BLaER1 (cell line): ENCODE measurements around the gene ANHX.
"Not testable (repeated sequence)": the region's sequence is repeated elsewhere in the genome, so short reads cannot be mapped to it uniquely, and the experiment has no call there.

Experiments
- H3K27ac ChIP-seq: shearing (Covaris generic); formaldehyde crosslinking; 2 replicates; pipeline ENCODE4 v1.8.1; 2022
- H3K27me3 ChIP-seq: shearing (Covaris generic); formaldehyde crosslinking; 2 replicates; pipeline ENCODE4 v1.8.1; 2022
- H3K36me3 ChIP-seq: shearing (Covaris generic); formaldehyde crosslinking; 2 replicates; pipeline ENCODE4 v1.8.1; 2022
- H3K4me1 ChIP-seq: shearing (Covaris generic); formaldehyde crosslinking; 2 replicates; pipeline ENCODE4 v1.8.1; 2022
- H3K4me2 ChIP-seq: shearing (Covaris generic); formaldehyde crosslinking; 2 replicates; pipeline ENCODE4 v1.8.1; 2022
- H3K4me3 ChIP-seq: shearing (Covaris generic); formaldehyde crosslinking; 2 replicates; pipeline ENCODE4 v1.8.1; 2022
- H3K9ac ChIP-seq: shearing (Covaris generic); formaldehyde crosslinking; 2 replicates; pipeline ENCODE4 v1.8.1; 2022
- H3K9me3 ChIP-seq: shearing (Covaris generic); formaldehyde crosslinking; 2 replicates; pipeline ENCODE4 v1.8.1; 2022
- H4K20me1 ChIP-seq: shearing (Covaris generic); formaldehyde crosslinking; 2 replicates; pipeline ENCODE4 v1.8.1; 2022
- Cebpa-rat ChIP-seq: shearing (Covaris generic); IDR thresholded peaks from 2 replicates; pipeline ENCODE4 v1.8.1; 2022

ANHX gene

GRCh38 chr12:133235401-133236112 is at the start of gene ANHX:
Gene ANHX, minus strand, starts transcription at chr12:133235877. Its CDS starts 1,521 bp downstream, at chr12:133234356.
- no peak within 1 kb of the TSS for H3K9ac ChIP-seq
- H3K4me3 ChIP-seq = no peak within 1 kb of the TSS
- H3K9me3 ChIP-seq = peaks cover 97% of the 10 kb centered on the region
- H3K4me1 ChIP-seq = no peaks in the 10 kb centered on the region
- H4K20me1 ChIP-seq = no peaks in the 10 kb centered on the region
- TF ChIP-seq Cebpa-rat = no peak
- H3K4me2 ChIP-seq = no peak within 1 kb of the TSS
- no peaks in the 10 kb centered on the region for H3K36me3 ChIP-seq
- H3K27me3 ChIP-seq = no peaks in the 10 kb centered on the region
- H3K27ac ChIP-seq = no peak within 1 kb of the TSS

DNA sequence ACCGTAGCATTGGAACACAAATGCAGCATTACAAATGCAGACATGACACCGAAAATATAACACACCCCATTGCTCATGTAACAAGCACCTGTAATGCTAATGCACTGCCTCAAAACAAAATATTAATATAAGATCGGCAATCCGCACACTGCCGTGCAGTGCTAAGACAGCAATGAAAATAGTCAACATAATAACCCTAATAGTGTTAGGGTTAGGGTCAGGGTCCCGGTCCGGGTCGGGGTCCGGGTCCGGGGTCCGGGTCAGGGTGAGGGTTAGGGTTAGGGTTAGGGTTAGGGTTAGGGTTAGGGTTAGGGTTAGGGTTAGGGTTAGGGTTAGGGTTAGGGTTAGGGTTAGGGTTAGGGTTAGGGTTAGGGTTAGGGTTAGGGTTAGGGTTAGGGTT is 29.0 kb upstream of the ANHX start:
- H3K4me1 ChIP-seq, H3K4me3 ChIP-seq, H4K20me1 ChIP-seq, H3K9ac ChIP-seq, H3K36me3 ChIP-seq, H3K27ac ChIP-seq, H3K27me3 ChIP-seq, H3K4me2 ChIP-seq: not testable (repeated sequence)
- peaks cover 19% of the 10 kb centered on the region for H3K9me3 ChIP-seq

DNA sequence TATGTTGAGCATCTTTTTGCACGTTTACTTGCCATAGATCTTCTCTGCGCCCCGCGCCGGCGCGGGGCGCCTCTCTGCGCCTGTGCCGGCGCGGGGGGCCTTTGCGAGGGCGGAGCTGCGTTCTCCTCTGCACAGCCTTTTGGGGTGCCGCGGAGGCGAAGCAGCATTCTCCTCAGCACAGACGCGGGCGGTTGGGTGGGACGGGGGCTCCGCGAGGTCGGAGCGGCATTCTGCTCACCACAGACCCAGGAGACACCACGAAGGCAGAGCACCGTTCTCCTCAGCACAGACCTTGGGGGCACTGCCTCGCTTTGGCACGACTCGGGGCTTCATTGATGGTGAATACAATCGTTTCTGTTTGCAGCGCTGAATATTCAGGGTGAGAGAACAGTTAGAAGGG is 28.5 kb upstream of the ANHX start:
- Histone ChIP-seq H3K36me3 (no peaks in the 10 kb centered on the region), H3K4me1 (no peaks in the 10 kb centered on the region), H3K4me2 (no peak overlapping the region), H4K20me1 (no peaks in the 10 kb centered on the region), H3K27ac (no peak overlapping the region), H3K4me3 (no peak overlapping the region), H3K9ac (no peak overlapping the region), H3K9me3 (peaks cover 23% of the 10 kb centered on the region), H3K27me3 (no peaks in the 10 kb centered on the region)
- TF ChIP-seq Cebpa-rat = no peak

- no peak overlapping the region for H3K4me3 ChIP-seq
- H3K9ac ChIP-seq = no peak overlapping the region
- H3K9me3 ChIP-seq = peaks cover 26% of the 10 kb centered on the region
- H3K27me3 ChIP-seq = no peaks in the 10 kb centered on the region
- no peak overlapping the region for H3K27ac ChIP-seq
- H3K4me2 ChIP-seq = no peak overlapping the region
- no peaks in the 10 kb centered on the region for H3K4me1 ChIP-seq
- no peaks in the 10 kb centered on the region for H4K20me1 ChIP-seq
- H3K36me3 ChIP-seq = no peaks in the 10 kb centered on the region
- no peak for TF ChIP-seq Cebpa-rat
These were observed 20.6 kb upstream of the ANHX start for GRCh38 chr12:133256321-133256720.

GRCh38 chr12:133255833-133256232 is 20.2 kb upstream of the ANHX start:
- not testable (repeated sequence) for H3K9ac ChIP-seq, H3K36me3 ChIP-seq, H3K4me1 ChIP-seq, H3K27ac ChIP-seq, H3K4me3 ChIP-seq, H3K27me3 ChIP-seq, H4K20me1 ChIP-seq, H3K4me2 ChIP-seq
- peaks cover 26% of the 10 kb centered on the region for H3K9me3 ChIP-seq

DNA sequence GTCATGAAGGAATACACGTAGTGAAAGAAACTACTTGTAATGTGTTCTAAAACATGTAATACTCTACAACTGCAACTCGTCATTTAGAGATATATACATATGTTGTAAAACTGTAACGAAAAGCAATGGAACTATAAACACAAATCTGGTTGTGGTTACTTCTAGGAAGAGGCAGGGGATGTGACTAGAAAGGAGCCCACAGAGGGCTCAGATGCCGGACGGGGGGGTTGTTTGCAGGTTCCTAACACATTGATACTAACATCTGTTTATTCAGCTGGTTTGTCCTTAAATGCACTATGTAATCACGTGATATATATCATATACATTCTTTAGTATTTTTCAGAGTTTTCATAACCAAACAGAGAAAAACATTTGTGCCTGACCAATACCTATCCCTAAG is 16.1 kb upstream of the ANHX start:
- no peak for TF ChIP-seq Cebpa-rat
- Histone ChIP-seq H3K9me3 (peaks cover 16% of the 10 kb centered on the region), H4K20me1 (no peaks in the 10 kb centered on the region), H3K27ac (no peak overlapping the region), H3K36me3 (no peaks in the 10 kb centered on the region), H3K4me2 (no peak overlapping the region), H3K9ac (no peak overlapping the region), H3K4me3 (no peak overlapping the region), H3K4me1 (no peaks in the 10 kb centered on the region), H3K27me3 (no peaks in the 10 kb centered on the region)

GRCh38 chr12:133236556-133236955 is 879 bp upstream of the ANHX start:
- no peak overlapping the region for H3K9ac ChIP-seq
- H3K27ac ChIP-seq = no peak overlapping the region
- TF ChIP-seq Cebpa-rat = no peak
- no peaks in the 10 kb centered on the region for H3K4me1 ChIP-seq
- no peaks in the 10 kb centered on the region for H3K36me3 ChIP-seq
- H3K9me3 ChIP-seq = peaks cover 89% of the 10 kb centered on the region
- H3K4me3 ChIP-seq = no peak overlapping the region
- H3K4me2 ChIP-seq = no peak overlapping the region
- no peaks in the 10 kb centered on the region for H3K27me3 ChIP-seq
- no peaks in the 10 kb centered on the region for H4K20me1 ChIP-seq

DNA sequence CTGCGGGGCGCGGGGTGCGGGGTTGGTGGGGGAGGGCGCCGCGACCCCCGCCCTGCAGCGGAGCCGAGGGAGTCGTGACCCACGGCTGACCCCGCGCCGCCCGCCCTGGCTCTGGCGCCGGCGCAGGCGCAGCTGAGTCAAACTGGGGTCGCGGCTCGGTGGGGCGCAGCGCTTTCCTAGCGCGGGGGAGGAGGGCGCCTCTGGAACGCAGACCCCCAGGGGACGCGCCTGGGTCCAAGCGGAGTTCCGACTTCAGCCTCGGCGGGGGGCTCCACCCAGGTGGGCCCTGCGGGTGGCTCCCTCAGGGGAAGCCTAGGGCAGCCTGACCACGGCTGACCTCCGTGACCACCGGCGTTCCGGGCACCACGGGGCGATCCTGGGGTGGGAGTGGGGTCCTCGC is 467 bp upstream of the ANHX start:
- no peaks in the 10 kb centered on the region for H3K27me3 ChIP-seq
- no peak overlapping the region for H3K4me2 ChIP-seq
- H4K20me1 ChIP-seq = no peaks in the 10 kb centered on the region
- no peak overlapping the region for H3K4me3 ChIP-seq
- no peak overlapping the region for H3K9ac ChIP-seq
- H3K4me1 ChIP-seq = no peaks in the 10 kb centered on the region
- no peak for TF ChIP-seq Cebpa-rat
- H3K36me3 ChIP-seq = no peaks in the 10 kb centered on the region
- no peak overlapping the region for H3K27ac ChIP-seq
- peaks cover 93% of the 10 kb centered on the region for H3K9me3 ChIP-seq

- Histone ChIP-seq H3K9me3 (peaks cover 96% of the 10 kb centered on the region), H3K4me2 (no peak overlapping the region), H3K27ac (no peak overlapping the region), H3K4me1 (no peaks in the 10 kb centered on the region), H3K27me3 (no peaks in the 10 kb centered on the region), H3K9ac (no peak overlapping the region), H4K20me1 (no peaks in the 10 kb centered on the region), H3K36me3 (no peaks in the 10 kb centered on the region), H3K4me3 (no peak overlapping the region)
- no peak for TF ChIP-seq Cebpa-rat
These were observed 706 bp downstream of the ANHX start for GRCh38 chr12:133234971-133235370.

DNA sequence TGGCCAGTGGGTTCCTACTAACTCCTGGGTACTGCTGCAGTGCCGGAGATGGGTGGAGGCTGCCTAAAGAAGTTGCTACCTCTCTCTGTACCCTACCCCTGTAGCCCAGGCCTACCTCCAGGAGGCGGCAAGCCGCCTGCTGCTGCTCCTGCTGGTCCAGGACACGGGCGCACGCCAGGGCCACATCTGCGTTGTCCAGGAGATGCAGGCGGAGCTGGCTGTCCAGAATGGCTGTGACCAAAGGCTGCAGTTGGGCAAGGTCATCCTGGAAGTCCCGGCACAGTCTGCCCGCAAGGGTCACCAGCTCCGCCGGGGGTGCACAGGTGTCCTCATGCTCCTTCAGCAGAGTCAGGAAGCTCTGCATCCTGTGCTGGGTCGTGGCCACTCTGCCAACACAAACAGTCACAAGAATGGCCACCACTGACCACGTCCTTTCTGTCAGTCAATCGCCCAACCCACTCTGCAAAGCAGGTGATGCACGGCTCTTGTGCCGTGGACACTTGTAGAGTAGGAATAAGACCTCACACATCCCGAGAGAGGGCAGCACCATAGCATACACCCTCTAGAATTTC is 1.6 kb downstream of the ANHX start:
- no peaks in the 10 kb centered on the region for H3K27me3 ChIP-seq
- H3K4me1 ChIP-seq = no peaks in the 10 kb centered on the region
- TF ChIP-seq Cebpa-rat = no peak
- H3K9me3 ChIP-seq = peaks cover 95% of the 10 kb centered on the region
- no peak overlapping the region for H3K27ac ChIP-seq
- no peaks in the 10 kb centered on the region for H3K36me3 ChIP-seq
- H4K20me1 ChIP-seq = no peaks in the 10 kb centered on the region
- no peak overlapping the region for H3K4me2 ChIP-seq
- no peak overlapping the region for H3K9ac ChIP-seq
- no peak overlapping the region for H3K4me3 ChIP-seq

- Histone ChIP-seq H3K27ac (no peak overlapping the region), H3K4me2 (no peak overlapping the region), H3K4me1 (no peaks in the 10 kb centered on the region), H3K9me3 (peaks cover 88% of the 10 kb centered on the region), H3K9ac (no peak overlapping the region), H3K36me3 (no peaks in the 10 kb centered on the region), H3K27me3 (no peaks in the 10 kb centered on the region), H3K4me3 (no peak overlapping the region), H4K20me1 (no peaks in the 10 kb centered on the region)
- TF ChIP-seq Cebpa-rat = no peak
These were observed 2.7 kb downstream of the ANHX start for GRCh38 chr12:133233006-133233405.
